ENCODE results near the gene TMEM44.

The TMEM44 gene

GRCh38 chr3:194586836-194587235 is 46.4 kb downstream of the TMEM44 start:
- in situ Hi-C loops (cut with MboI; ENCODE audit: low pct_unique_long_range_greater_than_20kb, low sequenced_read_pairs, unreplicated experiment): loop anchor here (10.0 kb wide), 2 partner anchors 102 to 252 kb away; partner anchors contain the start of gene ATP13A3
- DNase-seq (ENCODE audit: low spot score): no peak
- TF ChIP-seq, protein P1, sequence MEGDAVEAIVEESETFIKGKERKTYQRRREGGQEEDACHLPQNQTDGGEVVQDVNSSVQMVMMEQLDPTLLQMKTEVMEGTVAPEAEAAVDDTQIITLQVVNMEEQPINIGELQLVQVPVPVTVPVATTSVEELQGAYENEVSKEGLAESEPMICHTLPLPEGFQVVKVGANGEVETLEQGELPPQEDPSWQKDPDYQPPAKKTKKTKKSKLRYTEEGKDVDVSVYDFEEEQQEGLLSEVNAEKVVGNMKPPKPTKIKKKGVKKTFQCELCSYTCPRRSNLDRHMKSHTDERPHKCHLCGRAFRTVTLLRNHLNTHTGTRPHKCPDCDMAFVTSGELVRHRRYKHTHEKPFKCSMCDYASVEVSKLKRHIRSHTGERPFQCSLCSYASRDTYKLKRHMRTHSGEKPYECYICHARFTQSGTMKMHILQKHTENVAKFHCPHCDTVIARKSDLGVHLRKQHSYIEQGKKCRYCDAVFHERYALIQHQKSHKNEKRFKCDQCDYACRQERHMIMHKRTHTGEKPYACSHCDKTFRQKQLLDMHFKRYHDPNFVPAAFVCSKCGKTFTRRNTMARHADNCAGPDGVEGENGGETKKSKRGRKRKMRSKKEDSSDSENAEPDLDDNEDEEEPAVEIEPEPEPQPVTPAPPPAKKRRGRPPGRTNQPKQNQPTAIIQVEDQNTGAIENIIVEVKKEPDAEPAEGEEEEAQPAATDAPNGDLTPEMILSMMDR (IDR thresholded peaks at IDR 0.05; ENCODE audit: extremely low read depth, insufficient read depth, missing control alignments): no peak

DNA sequence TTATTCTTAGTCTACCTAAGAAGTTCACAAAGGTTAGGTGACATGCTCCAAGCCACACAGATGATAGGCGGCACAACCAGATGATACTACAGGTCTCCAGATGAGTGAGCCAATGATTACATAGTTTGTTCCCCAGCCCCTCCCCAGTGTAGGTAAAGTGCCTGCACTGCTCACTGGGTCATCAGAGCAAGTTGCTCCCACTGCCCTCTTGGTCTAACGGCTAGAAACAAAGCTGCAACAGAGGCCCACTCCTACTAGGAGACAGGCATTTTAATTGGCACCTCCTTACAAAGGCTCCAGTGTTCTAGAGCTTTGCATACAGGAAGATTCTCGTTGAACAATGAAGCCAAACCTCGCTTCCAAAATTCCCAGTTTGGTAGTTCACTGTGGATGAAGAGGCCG is 47.3 kb downstream of the TMEM44 start:
- TF ChIP-seq, protein P1 (IDR thresholded peaks at IDR 0.05; ENCODE audit: extremely low read depth, insufficient read depth, missing control alignments): no peak
- no peak for DNase-seq (ENCODE audit: low spot score)
- in situ Hi-C loops (cut with MboI; ENCODE audit: low pct_unique_long_range_greater_than_20kb, low sequenced_read_pairs, unreplicated experiment): loop anchor here (10.0 kb wide), 2 partner anchors 101 to 251 kb away; partner anchors contain the start of gene ATP13A3

DNA sequence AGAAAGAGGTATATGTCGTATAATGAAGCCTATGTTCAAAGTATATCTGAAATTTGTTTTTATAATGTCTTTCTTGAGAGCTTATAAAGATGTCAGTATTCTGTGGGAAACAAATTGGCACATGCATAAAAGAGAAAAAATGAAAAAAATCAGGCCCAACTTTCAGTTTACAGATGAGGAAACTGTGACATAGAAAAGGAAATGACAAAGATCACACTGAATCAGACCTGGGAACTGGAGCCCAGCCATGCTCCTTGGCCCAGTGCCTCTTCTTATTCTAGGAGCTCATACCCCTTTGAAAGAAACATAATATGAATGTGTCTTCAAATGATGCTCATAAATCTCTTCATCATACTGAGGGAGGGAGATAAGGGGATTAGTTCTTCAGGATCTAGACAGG is 48.4 kb downstream of the TMEM44 start:
- TF ChIP-seq, protein P1 (IDR thresholded peaks at IDR 0.05; ENCODE audit: extremely low read depth, insufficient read depth, missing control alignments): no peak
- in situ Hi-C loops (cut with MboI; ENCODE audit: low pct_unique_long_range_greater_than_20kb, low sequenced_read_pairs, unreplicated experiment): loop anchor here (10.0 kb wide), 2 partner anchors 100 to 250 kb away; partner anchors contain the start of gene ATP13A3
- DNase-seq (ENCODE audit: low spot score): no peak

DNA sequence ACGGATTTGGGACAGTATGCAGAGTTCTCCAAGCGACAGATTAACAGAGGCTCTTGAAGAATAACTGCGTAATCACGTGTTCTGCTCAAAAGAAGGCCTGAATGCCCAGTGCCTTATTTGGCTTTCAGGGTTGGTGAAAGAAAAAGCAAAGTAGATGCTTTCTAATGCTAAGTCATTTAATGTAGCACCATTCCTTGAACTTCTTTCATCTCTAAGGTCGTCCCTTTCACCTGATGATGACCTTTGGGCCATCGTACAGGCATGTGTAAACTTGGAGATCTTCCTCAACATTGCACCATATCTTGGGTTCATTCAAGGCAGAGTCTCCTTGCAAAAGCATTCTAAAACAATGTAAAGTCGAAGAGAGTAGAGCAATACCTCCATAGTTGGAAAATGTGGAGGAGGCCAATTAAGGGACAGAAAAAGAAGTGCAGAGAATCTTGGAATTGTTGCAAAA is 48.9 kb downstream of the TMEM44 start:
- DNase-seq (ENCODE audit: low spot score): no peak
- in situ Hi-C loops (cut with MboI; ENCODE audit: low pct_unique_long_range_greater_than_20kb, low sequenced_read_pairs, unreplicated experiment): loop anchor here (10.0 kb wide), 2 partner anchors 100 to 250 kb away; partner anchors contain the start of gene ATP13A3
- TF ChIP-seq, protein P1 (IDR thresholded peaks at IDR 0.05; ENCODE audit: extremely low read depth, insufficient read depth, missing control alignments): no peak

DNA sequence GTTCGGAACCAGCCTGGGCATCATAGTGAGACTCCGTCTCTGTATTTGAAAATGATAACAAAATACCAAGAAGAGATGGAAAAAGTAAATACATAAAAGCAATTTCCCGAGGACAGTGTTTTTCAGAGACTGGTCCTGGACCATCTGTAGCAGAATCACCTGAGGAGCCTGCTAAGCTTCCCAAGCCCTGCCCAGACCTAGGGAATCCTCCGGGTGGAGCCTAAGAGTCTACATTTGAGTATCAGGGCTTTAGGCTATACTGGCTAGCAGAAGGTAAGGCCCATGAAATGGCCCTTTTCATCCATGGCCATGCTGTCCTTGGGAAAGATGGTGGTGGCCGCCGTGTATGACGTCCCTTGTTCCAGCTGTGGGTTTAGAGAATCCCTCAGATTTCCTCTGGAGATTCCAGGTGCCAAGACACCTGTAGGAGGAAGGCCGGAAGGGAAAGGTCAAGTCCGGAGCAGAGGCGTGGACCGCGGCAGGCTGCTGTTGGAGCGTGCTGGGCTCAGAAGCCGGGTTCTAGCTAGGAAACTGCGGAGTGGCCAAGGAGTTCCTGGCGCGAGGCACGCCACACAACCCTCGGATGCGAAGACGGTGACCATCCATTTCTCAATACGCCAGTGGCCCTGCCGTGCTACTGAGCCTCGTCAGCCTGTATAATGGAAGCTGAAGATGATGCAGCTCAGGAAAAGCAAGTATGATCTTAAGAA is 50.9 kb downstream of the TMEM44 start:
- in situ Hi-C loops (cut with MboI; ENCODE audit: low pct_unique_long_range_greater_than_20kb, low sequenced_read_pairs, unreplicated experiment): loop anchor here (10.0 kb wide), 2 partner anchors 98 to 248 kb away; partner anchors contain the start of gene ATP13A3
- no peak for DNase-seq (ENCODE audit: low spot score)
- TF ChIP-seq, protein P1 (IDR thresholded peaks at IDR 0.05; ENCODE audit: extremely low read depth, insufficient read depth, missing control alignments): no peak

GRCh38 chr3:194579091-194579606 is 54.1 kb downstream of the TMEM44 start:
- TF ChIP-seq, protein P1 (IDR thresholded peaks at IDR 0.05; ENCODE audit: extremely low read depth, insufficient read depth, missing control alignments): no peak
- in situ Hi-C loops (cut with MboI; ENCODE audit: low pct_unique_long_range_greater_than_20kb, low sequenced_read_pairs, unreplicated experiment): no loop called here
- DNase-seq (ENCODE audit: low spot score): no peak
